ENCODE results near the gene TNS3.

DNA sequence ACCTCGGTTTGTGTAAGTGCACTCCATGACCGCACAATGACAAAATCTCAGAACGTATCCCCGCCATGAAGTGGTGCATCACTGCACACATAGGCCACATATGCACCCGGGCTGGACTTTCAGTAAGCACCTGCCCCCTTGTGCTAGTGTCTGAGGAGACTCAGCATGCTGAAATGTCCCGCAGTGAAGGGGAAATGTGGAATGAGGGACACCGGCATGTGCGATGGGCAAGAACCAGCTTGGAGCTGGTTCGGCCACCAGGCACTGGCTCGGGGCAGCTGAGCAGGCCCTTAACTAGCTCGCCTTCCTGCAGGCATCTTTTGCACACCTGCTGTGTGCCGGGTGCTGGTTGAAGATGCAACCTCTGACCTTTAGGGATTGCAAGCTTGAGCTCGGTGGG lies 49.8 kb upstream of the TNS3 start:
- TF ChIP-seq, protein P1, sequence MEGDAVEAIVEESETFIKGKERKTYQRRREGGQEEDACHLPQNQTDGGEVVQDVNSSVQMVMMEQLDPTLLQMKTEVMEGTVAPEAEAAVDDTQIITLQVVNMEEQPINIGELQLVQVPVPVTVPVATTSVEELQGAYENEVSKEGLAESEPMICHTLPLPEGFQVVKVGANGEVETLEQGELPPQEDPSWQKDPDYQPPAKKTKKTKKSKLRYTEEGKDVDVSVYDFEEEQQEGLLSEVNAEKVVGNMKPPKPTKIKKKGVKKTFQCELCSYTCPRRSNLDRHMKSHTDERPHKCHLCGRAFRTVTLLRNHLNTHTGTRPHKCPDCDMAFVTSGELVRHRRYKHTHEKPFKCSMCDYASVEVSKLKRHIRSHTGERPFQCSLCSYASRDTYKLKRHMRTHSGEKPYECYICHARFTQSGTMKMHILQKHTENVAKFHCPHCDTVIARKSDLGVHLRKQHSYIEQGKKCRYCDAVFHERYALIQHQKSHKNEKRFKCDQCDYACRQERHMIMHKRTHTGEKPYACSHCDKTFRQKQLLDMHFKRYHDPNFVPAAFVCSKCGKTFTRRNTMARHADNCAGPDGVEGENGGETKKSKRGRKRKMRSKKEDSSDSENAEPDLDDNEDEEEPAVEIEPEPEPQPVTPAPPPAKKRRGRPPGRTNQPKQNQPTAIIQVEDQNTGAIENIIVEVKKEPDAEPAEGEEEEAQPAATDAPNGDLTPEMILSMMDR (IDR thresholded peaks at IDR 0.05): no peak
- TF ChIP-seq POLR2A (IDR thresholded peaks at IDR 0.05): no peak
